IMR-90 (cell line): Measurements from ENCODE around the gene SYT15B. TPM values are rescaled to one million over a fixed set of nuclear protein-coding genes. Genes with fewer than 3 reads are reported as not detected.
"Not testable (repeated sequence)": the region's sequence is repeated elsewhere in the genome, so short reads cannot be mapped to it uniquely, and the experiment has no call there.

Source experiments
- ATAC-seq: fragments of 200-7000 bp; cut with Tn5 transposase; 2 replicates; pipeline ENCODE4 v1.9.1; 2020; ENCODE audit warnings: low read depth, mild to moderate bottlenecking, moderate library complexity
- BruUV-seq: library from RNA; stranded (reverse); fragments of 400-500 nt; replicated peaks from 2 replicates; lab custom pipeline; 2021; lab: Mats Ljungman, UMichigan
- CTCF ChIA-PET: fragments of 300-600 bp; formaldehyde crosslinking; extraction: SDS; loops from one replicate; lab custom pipeline; 2021; ENCODE audit warnings: antibody characterized with exemption; lab: Yijun Ruan, JAX
- POLR2A ChIA-PET: fragments of 300-600 bp; sonication (Branson Sonifier 250); formaldehyde crosslinking; loops from one replicate; lab custom pipeline; 2022; ENCODE audit warnings: antibody characterized with exemption; ENCODE audit not compliant: unreplicated experiment; lab: Charles Lee
- DNase-seq: peaks from one replicate; pipeline ENCODE4 v3.0.0; 2013
- H2AFZ ChIP-seq: replicated peaks from 2 replicates; pipeline ENCODE3; 2013; ENCODE audit warnings: low read length, mild to moderate bottlenecking; ENCODE audit not compliant: poor library complexity
- H2AK5ac ChIP-seq: 2 replicates; pipeline ENCODE4 v1.6.1; 2013; ENCODE audit warnings: low read depth, low read length, inconsistent platforms
- H2AK9ac ChIP-seq: replicated peaks from 2 replicates; pipeline ENCODE3; 2013; ENCODE audit warnings: mild to moderate bottlenecking, low read depth, low read length, moderate library complexity; ENCODE audit not compliant: poor library complexity
- H2BK120ac ChIP-seq: 2 replicates; pipeline ENCODE4 v1.6.1; 2013; ENCODE audit warnings: low read depth, low read length, inconsistent platforms
- H2BK15ac ChIP-seq: 3 replicates; pipeline ENCODE4 v1.6.1; 2013; ENCODE audit warnings: low read depth, low read length, inconsistent platforms
- H2BK20ac ChIP-seq: 2 replicates; pipeline ENCODE4 v1.6.1; 2013; ENCODE audit warnings: low read depth, mild to moderate bottlenecking, inconsistent platforms, low read length, moderate library complexity
- H2BK5ac ChIP-seq: 2 replicates; pipeline ENCODE4 v1.6.1; 2013; ENCODE audit warnings: mild to moderate bottlenecking, low read depth, low read length, inconsistent platforms; ENCODE audit not compliant: poor library complexity, severe bottlenecking
- H3K14ac ChIP-seq: replicated peaks from 2 replicates; pipeline ENCODE4 v1.6.1; 2013; ENCODE audit warnings: low read depth, low read length, inconsistent platforms
- H3K18ac ChIP-seq: 2 replicates; pipeline ENCODE4 v1.6.1; 2013; ENCODE audit warnings: low read depth, low read length, control low read depth
- H3K23ac ChIP-seq: 2 replicates; pipeline ENCODE4 v1.6.1; 2013; ENCODE audit warnings: low read depth, low read length, inconsistent platforms
- H3K27ac ChIP-seq: 2 replicates; pipeline ENCODE4 v1.5.1; 2013; ENCODE audit warnings: mild to moderate bottlenecking, control low read depth, low read length; ENCODE audit not compliant: insufficient read depth
- H3K27me3 ChIP-seq: 2 replicates; pipeline ENCODE4 v1.6.1; 2013; ENCODE audit warnings: low read length; ENCODE audit not compliant: control insufficient read depth, insufficient read depth
- H3K36me3 ChIP-seq: 2 replicates; pipeline ENCODE4 v1.6.1; 2013; ENCODE audit warnings: low read length, mixed read lengths; ENCODE audit not compliant: control insufficient read depth, insufficient read depth
- H3K4ac ChIP-seq: 2 replicates; pipeline ENCODE4 v1.6.1; 2013; ENCODE audit warnings: low read depth, low read length, inconsistent platforms
- H3K4me1 ChIP-seq: 2 replicates; pipeline ENCODE4 v1.6.1; 2013; ENCODE audit warnings: low read length, mixed read lengths; ENCODE audit not compliant: control insufficient read depth, insufficient read depth
- H3K4me2 ChIP-seq: 2 replicates; pipeline ENCODE4 v1.6.1; 2013; ENCODE audit warnings: low read depth, mild to moderate bottlenecking, control low read depth, low read length, moderate library complexity
- H3K4me3 ChIP-seq: 2 replicates; pipeline ENCODE4 v1.5.1; 2013; ENCODE audit warnings: low read depth, mild to moderate bottlenecking, control low read depth, low read length, moderate library complexity; ENCODE audit not compliant: insufficient read depth
- H3K56ac ChIP-seq: 2 replicates; pipeline ENCODE4 v1.6.1; 2013; ENCODE audit warnings: low read length, inconsistent platforms; ENCODE audit not compliant: insufficient read depth; ENCODE audit errors: extremely low read depth
- H3K79me1 ChIP-seq, 2 experiments: 2 replicates each; pipeline ENCODE4 v1.6.1; 2013; ENCODE audit warnings: low read length in 2 of 2, inconsistent platforms in 1 of 2, low read depth in 1 of 2
- H3K9ac ChIP-seq: 2 replicates; pipeline ENCODE4 v1.6.1; 2013; ENCODE audit warnings: low read depth, low read length, control low read depth
- H3K9me1 ChIP-seq: 2 replicates; pipeline ENCODE4 v1.6.1; 2013; ENCODE audit warnings: low read length, inconsistent platforms; ENCODE audit not compliant: insufficient read depth
- H3K9me3 ChIP-seq: 2 replicates; pipeline ENCODE4 v1.6.1; 2013; ENCODE audit warnings: low read length; ENCODE audit not compliant: control insufficient read depth, insufficient read depth
- H4K20me1 ChIP-seq: 2 replicates; pipeline ENCODE4 v1.6.1; 2013; ENCODE audit warnings: low read length, inconsistent platforms; ENCODE audit not compliant: insufficient read depth
- H4K5ac ChIP-seq: 2 replicates; pipeline ENCODE4 v1.6.1; 2013; ENCODE audit warnings: mild to moderate bottlenecking, low read depth, low read length, control low read depth
- H4K8ac ChIP-seq, 2 experiments: 2 replicates each; pipeline ENCODE4 v1.6.1; 2013; ENCODE audit warnings: low read depth in 2 of 2, low read length in 2 of 2, control low read depth in 1 of 2, inconsistent platforms in 1 of 2
- H4K91ac ChIP-seq: 2 replicates; pipeline ENCODE4 v1.6.1; 2013; ENCODE audit warnings: low read depth, low read length, inconsistent platforms; ENCODE audit not compliant: insufficient read depth
- WGBS, 2 experiments: methylation state at CpG; one replicate each; pipeline versions ENCODE4 v1.1.5 to v1.1.7; 2013; ENCODE audit warnings: missing lambda C conversion rate in 2 of 2; ENCODE audit not compliant: insufficient read length in 1 of 2; ENCODE audit errors: extremely low coverage in 2 of 2; 5-methylcytosine and 5-hydroxymethylcytosine counted together
- dilution Hi-C: fragments of 300-500 bp; cut with HindIII; formaldehyde crosslinking; loops from one replicate; pipeline ENCODE4 v1.14.3; 2018; ENCODE audit warnings: low sequenced_read_pairs; ENCODE audit not compliant: unreplicated experiment
- in situ Hi-C: fragments of 300-500 bp; cut with MboI; formaldehyde crosslinking; loops from 3 replicates; pipeline ENCODE4 v1.14.3; 2019; ENCODE audit warnings: low sequenced_read_pairs, inconsistent platforms, mixed read lengths
- intact Hi-C: fragments of 100-400 bp; cut with micrococcal nuclease; formaldehyde crosslinking; loops from 2 replicates; pipeline ENCODE4 v1.10.0; 2022
- polyA plus RNA-seq, 3 experiments: library from polyadenylated mRNA; depleted of rRNA; stranded (reverse); fragments of >200 nt; gene quantifications; 2 replicates each; pipeline ENCODE4 v1.2.3, GENCODE V29; 2012; ENCODE audit warnings: low replicate concordance in 1 of 3
- total RNA-seq: library from RNA; depleted of rRNA; stranded (reverse); fragments of >200 nt; gene quantifications from 2 replicates; pipeline ENCODE4 v1.2.3, GENCODE V29; 2012

Gene SYT15B
- total and polyA plus RNA-seq, 2 of the 4 experiments (the other 2 are of a cell fraction) = 0.54 to 0.96 TPM

GRCh38 chr10:47723362-47723761 lies 40.0 kb downstream of the SYT15B start:
- H2AFZ ChIP-seq, H2BK15ac ChIP-seq, ATAC-seq, H3K36me3 ChIP-seq, H3K18ac ChIP-seq, H4K20me1 ChIP-seq, BruUV-seq, H2BK120ac ChIP-seq, H4K5ac ChIP-seq, H3K4me3 ChIP-seq, H2AK9ac ChIP-seq, CTCF ChIA-PET, H3K9me1 ChIP-seq, H3K14ac ChIP-seq, H3K27ac ChIP-seq, H3K9me3 ChIP-seq, H3K4ac ChIP-seq, H2BK20ac ChIP-seq, H3K23ac ChIP-seq, POLR2A ChIA-PET, H2AK5ac ChIP-seq, in situ Hi-C loops, DNase-seq, H3K9ac ChIP-seq, H3K27me3 ChIP-seq, H3K79me1 ChIP-seq, dilution Hi-C loops, intact Hi-C loops, H3K4me1 ChIP-seq, H2BK5ac ChIP-seq, H3K4me2 ChIP-seq, H4K91ac ChIP-seq, H3K56ac ChIP-seq, H4K8ac ChIP-seq: not testable (repeated sequence)
- WGBS, 2 experiments = no CpG with 5 or more reads among the region's 3 CpGs

- H2AFZ ChIP-seq, POLR2A ChIA-PET, ATAC-seq, H2AK9ac ChIP-seq, H3K9me3 ChIP-seq, H2BK5ac ChIP-seq, H3K4ac ChIP-seq, H3K4me1 ChIP-seq, H4K8ac ChIP-seq, H4K91ac ChIP-seq, H3K27ac ChIP-seq, H3K27me3 ChIP-seq, H4K20me1 ChIP-seq, H2BK120ac ChIP-seq, H3K4me2 ChIP-seq, H3K9ac ChIP-seq, intact Hi-C loops, H2BK20ac ChIP-seq, BruUV-seq, H3K4me3 ChIP-seq, H3K14ac ChIP-seq, H2AK5ac ChIP-seq, dilution Hi-C loops, H3K56ac ChIP-seq, H3K36me3 ChIP-seq, in situ Hi-C loops, H2BK15ac ChIP-seq, H4K5ac ChIP-seq, DNase-seq, CTCF ChIA-PET, H3K79me1 ChIP-seq, H3K9me1 ChIP-seq, H3K18ac ChIP-seq, H3K23ac ChIP-seq: not testable (repeated sequence)
- no CpG with 5 or more reads among the region's 8 CpGs for WGBS, 2 experiments
These were observed 46.2 kb downstream of the SYT15B start for GRCh38 chr10:47717011-47717769.
